SU-DHL-6 (cell line): Measurements from ENCODE around the gene EEF1B2.

Experiments
- H2AFZ ChIP-seq: fragments of 200-600 bp; sonication (generic); 2 replicates; pipeline ENCODE4 v1.6.1; 2014; ENCODE audit warnings: low read depth, mild to moderate bottlenecking, moderate library complexity, mixed read lengths, antibody characterized with exemption, low read length; ENCODE audit not compliant: severe bottlenecking
- H3F3A ChIP-seq: fragments of 200-600 bp; shearing (Covaris generic); 2 replicates; pipeline ENCODE4 v1.6.0; 2016; ENCODE audit warnings: antibody characterized with exemption, mild to moderate bottlenecking; ENCODE audit not compliant: insufficient read depth
- H3K27ac ChIP-seq: fragments of 200-600 bp; sonication (generic); 2 replicates; pipeline ENCODE4 v1.5.1; 2016; ENCODE audit warnings: low read depth, mild to moderate bottlenecking, low read length, moderate library complexity, mixed read lengths
- H3K27me3 ChIP-seq: fragments of 200-600 bp; sonication (generic), shearing (Covaris generic); 2 replicates; pipeline ENCODE4 v1.6.0; 2014; ENCODE audit warnings: mild to moderate bottlenecking, low read length
- H3K36me3 ChIP-seq: fragments of 200-600 bp; sonication (generic); 2 replicates; pipeline ENCODE4 v1.6.1; 2014; ENCODE audit warnings: mild to moderate bottlenecking, low read length, mixed read lengths
- H3K4me2 ChIP-seq: fragments of 300-600, 200-600 bp; shearing (Covaris generic), sonication (generic); 2 replicates; pipeline ENCODE4 v1.6.0; 2014; ENCODE audit warnings: low read length, low read depth, mild to moderate bottlenecking; ENCODE audit not compliant: poor library complexity, severe bottlenecking
- H3K4me3 ChIP-seq: fragments of 200-600 bp; sonication (generic); 2 replicates; pipeline ENCODE4 v1.5.1; 2014; ENCODE audit warnings: antibody characterized with exemption, low read length, mild to moderate bottlenecking, mixed read lengths; ENCODE audit not compliant: insufficient read depth, poor library complexity, severe bottlenecking
- H3K79me2 ChIP-seq: fragments of 200-600 bp; sonication (generic); 2 replicates; pipeline ENCODE4 v1.6.1; 2014; ENCODE audit warnings: mild to moderate bottlenecking, low read length, moderate library complexity; ENCODE audit not compliant: insufficient read depth
- H3K9ac ChIP-seq: fragments of 200-600 bp; sonication (generic); 2 replicates; pipeline ENCODE4 v1.7.0; 2014; ENCODE audit warnings: mild to moderate bottlenecking, low read length
- H3K9me2 ChIP-seq: fragments of 200-600 bp; sonication (generic); replicated peaks from 2 replicates; pipeline ENCODE4 v1.6.1; 2014; ENCODE audit warnings: low read length; ENCODE audit not compliant: insufficient read depth
- H3K9me3 ChIP-seq: fragments of 200-600 bp; sonication (generic); 2 replicates; pipeline ENCODE4 v1.6.1; 2014; ENCODE audit warnings: low read length, mixed read lengths; ENCODE audit not compliant: insufficient read depth
- H4K20me1 ChIP-seq: fragments of 200-600 bp; sonication (generic); 2 replicates; pipeline ENCODE4 v1.6.1; 2014; ENCODE audit warnings: low read depth, mild to moderate bottlenecking, antibody characterized with exemption, low read length, moderate library complexity, mixed read lengths
- CTCF ChIP-seq: fragments of 200-600 bp; sonication (generic); IDR thresholded peaks from one replicate; pipeline ENCODE4 v1.5.1; 2017; ENCODE audit warnings: antibody characterized with exemption, mild to moderate bottlenecking, low read length, moderate library complexity; ENCODE audit not compliant: insufficient read depth, poor library complexity, severe bottlenecking
- EZH2phosphoT487 ChIP-seq: fragments of 200-600 bp; sonication (generic), shearing (Covaris generic); conservative IDR thresholded peaks from 2 replicates; pipeline ENCODE4 v1.6.1; 2018; ENCODE audit warnings: mild to moderate bottlenecking, antibody characterized with exemption, low read length, moderate library complexity, mixed read lengths

EEF1B2 gene

GRCh38 chr2:206193671-206194357 is 34.1 kb downstream of the EEF1B2 start:
- TF ChIP-seq CTCF, result no peak
- no peak for TF ChIP-seq EZH2phosphoT487
- Histone ChIP-seq H3F3A (no peaks in the 10 kb centered on the region), H3K9ac (no peak overlapping the region), H3K9me3 (no peaks in the 10 kb centered on the region), H3K79me2 (no peaks in the 10 kb centered on the region), H3K27ac (no peak overlapping the region), H3K9me2 (no peaks in the 10 kb centered on the region), H3K27me3 (no peaks in the 10 kb centered on the region), H3K36me3 (no peaks in the 10 kb centered on the region), H3K4me3 (no peak overlapping the region), H4K20me1 (no peaks in the 10 kb centered on the region), H2AFZ (no peak overlapping the region), H3K4me2 (no peak overlapping the region)

- Histone ChIP-seq H3K36me3 (no peaks in the 10 kb centered on the region), H3K4me3 (no peak overlapping the region), H4K20me1 (no peaks in the 10 kb centered on the region), H3K27me3 (no peaks in the 10 kb centered on the region), H3K27ac (no peak overlapping the region), H3K79me2 (no peaks in the 10 kb centered on the region), H3K9me2 (no peaks in the 10 kb centered on the region), H3F3A (no peaks in the 10 kb centered on the region), H3K9me3 (no peaks in the 10 kb centered on the region), H3K4me2 (no peak overlapping the region), H2AFZ (no peak overlapping the region), H3K9ac (no peak overlapping the region)
- TF ChIP-seq CTCF (no peak), EZH2phosphoT487 (no peak)
These were observed 39.0 kb downstream of the EEF1B2 start for GRCh38 chr2:206198677-206199076.

GRCh38 chr2:206201075-206201848 is 41.6 kb downstream of the EEF1B2 start:
- TF ChIP-seq CTCF (no peak), EZH2phosphoT487 (no peak)
- Histone ChIP-seq H3K27me3 (no peaks in the 10 kb centered on the region), H3K79me2 (no peaks in the 10 kb centered on the region), H3K9me2 (no peaks in the 10 kb centered on the region), H3K9me3 (no peaks in the 10 kb centered on the region), H3K27ac (no peak overlapping the region), H3K4me3 (no peak overlapping the region), H3K9ac (no peak overlapping the region), H3F3A (no peaks in the 10 kb centered on the region), H3K4me2 (no peak overlapping the region), H4K20me1 (no peaks in the 10 kb centered on the region), H2AFZ (no peak overlapping the region), H3K36me3 (no peaks in the 10 kb centered on the region)
